Activated naive CD8-positive, alpha-beta T cell (primary cell): ENCODE results near the gene CCDC121.

Source experiments
- H3K27ac Mint-ChIP-seq: one replicate; pipeline ENCODE4 v1.8.0; 2021; ENCODE audit warnings: mixed read lengths
- H3K27me3 Mint-ChIP-seq: one replicate; pipeline ENCODE4 v1.8.0; 2021; ENCODE audit warnings: mixed read lengths
- H3K36me3 Mint-ChIP-seq: one replicate; pipeline ENCODE4 v1.8.0; 2021; ENCODE audit warnings: mixed read lengths
- H3K4me1 Mint-ChIP-seq: one replicate; pipeline ENCODE4 v1.8.0; 2021; ENCODE audit warnings: low read depth, mixed read lengths
- H3K4me3 Mint-ChIP-seq: one replicate; pipeline ENCODE4 v1.8.0; 2021; ENCODE audit warnings: mild to moderate bottlenecking, mixed read lengths
- H3K9me3 Mint-ChIP-seq: one replicate; pipeline ENCODE4 v1.8.0; 2021; ENCODE audit warnings: low read depth, mixed read lengths

The CCDC121 gene

DNA sequence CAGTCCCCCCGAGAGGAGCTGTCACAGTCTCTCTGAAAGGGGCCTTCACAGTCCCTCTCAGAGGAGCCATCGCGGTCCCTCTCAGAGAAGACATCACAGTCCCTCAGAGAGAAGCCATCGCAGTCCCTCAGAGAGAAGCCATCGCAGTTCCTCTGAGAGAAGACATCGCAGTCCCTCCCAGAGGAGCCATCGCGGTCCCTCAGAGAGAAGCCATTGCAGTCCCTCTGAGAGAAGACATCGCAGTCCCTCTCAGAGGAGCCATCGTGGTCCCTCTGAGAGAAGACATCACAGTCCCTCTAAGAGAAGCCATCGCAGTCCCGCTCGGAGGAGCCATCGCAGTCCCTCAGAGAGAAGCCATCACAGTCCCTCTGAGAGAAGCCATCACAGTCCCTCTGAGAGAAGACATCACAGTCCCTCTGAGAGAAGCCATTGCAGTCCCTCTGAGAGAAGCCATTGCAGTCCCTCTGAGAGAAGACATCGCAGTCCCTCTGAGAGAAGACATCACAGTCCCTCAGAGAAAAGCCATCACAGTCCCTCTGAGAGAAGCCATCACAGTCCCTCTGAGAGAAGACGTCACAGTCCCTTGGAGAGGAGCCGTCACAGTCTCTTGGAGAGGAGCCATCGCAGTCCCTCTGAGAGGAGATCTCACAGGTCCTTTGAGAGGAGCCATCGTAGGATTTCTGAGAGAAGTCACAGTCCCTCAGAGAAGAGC is 47.2 kb downstream of the CCDC121 start:
- peaks cover 5% of the 10 kb centered on the region for H3K9me3 Mint-ChIP-seq
- peak overlapping the region; percentile 94 for H3K27ac Mint-ChIP-seq
- no peaks in the 10 kb centered on the region for H3K27me3 Mint-ChIP-seq
- H3K4me3 Mint-ChIP-seq = peak overlapping the region; percentile 20
- peaks cover 14% of the 10 kb centered on the region for H3K36me3 Mint-ChIP-seq
- peaks cover 32% of the 10 kb centered on the region for H3K4me1 Mint-ChIP-seq
